Cardiac fibroblast (primary cell): ENCODE measurements around the gene ITGA8.

Source experiments
- DNase-seq, 2 donors: peaks; one replicate each; pipeline versions ENCODE4 v3.0.0 to v3.0.0-alpha.2; 2010; ENCODE audit warnings: low read depth in 2 of 2
- H3K4me3 ChIP-seq, 2 donors: replicated peaks in 1 of 2; 1 replicate in 1 of 2; 2 replicates in 1 of 2; pipeline ENCODE4 v1.5.1; 2011; ENCODE audit warnings: low read depth in 2 of 2, low read length in 2 of 2, mild to moderate bottlenecking in 2 of 2, moderate library complexity in 1 of 2
- TF ChIP-seq, protein P1 (sequence below): IDR thresholded peaks from one replicate; pipeline ENCODE4 v1.5.1; 2011; ENCODE audit warnings: low read depth, mild to moderate bottlenecking, low read length, inconsistent platforms

Gene ITGA8

DNA sequence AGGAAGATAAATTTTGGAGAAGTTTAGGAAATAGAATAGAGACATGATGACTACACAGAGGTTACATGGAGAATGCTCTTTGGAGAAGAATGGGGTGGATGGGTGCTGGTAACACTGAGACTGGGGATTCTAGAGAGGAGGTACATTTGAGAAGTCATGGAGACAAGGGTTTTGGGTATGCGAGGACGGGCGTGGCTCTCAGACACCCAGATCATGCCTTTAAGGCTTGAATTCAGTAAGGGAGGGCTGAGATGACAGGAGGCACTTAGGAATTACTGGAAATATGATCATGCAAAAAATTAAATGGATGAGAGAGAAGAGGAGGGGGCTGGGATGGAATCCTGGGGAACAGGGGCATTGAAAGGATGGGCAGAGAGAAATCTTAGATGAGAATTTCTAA lies 168.8 kb downstream of the ITGA8 start:
- TF ChIP-seq, protein P1, sequence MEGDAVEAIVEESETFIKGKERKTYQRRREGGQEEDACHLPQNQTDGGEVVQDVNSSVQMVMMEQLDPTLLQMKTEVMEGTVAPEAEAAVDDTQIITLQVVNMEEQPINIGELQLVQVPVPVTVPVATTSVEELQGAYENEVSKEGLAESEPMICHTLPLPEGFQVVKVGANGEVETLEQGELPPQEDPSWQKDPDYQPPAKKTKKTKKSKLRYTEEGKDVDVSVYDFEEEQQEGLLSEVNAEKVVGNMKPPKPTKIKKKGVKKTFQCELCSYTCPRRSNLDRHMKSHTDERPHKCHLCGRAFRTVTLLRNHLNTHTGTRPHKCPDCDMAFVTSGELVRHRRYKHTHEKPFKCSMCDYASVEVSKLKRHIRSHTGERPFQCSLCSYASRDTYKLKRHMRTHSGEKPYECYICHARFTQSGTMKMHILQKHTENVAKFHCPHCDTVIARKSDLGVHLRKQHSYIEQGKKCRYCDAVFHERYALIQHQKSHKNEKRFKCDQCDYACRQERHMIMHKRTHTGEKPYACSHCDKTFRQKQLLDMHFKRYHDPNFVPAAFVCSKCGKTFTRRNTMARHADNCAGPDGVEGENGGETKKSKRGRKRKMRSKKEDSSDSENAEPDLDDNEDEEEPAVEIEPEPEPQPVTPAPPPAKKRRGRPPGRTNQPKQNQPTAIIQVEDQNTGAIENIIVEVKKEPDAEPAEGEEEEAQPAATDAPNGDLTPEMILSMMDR = no peak
- no peak for DNase-seq
- H3K4me3 ChIP-seq = no peak overlapping the region

GRCh38 chr10:15548331-15548730 lies 171.4 kb downstream of the ITGA8 start:
- TF ChIP-seq, protein P1 = no peak
- H3K4me3 ChIP-seq = no peak overlapping the region
- no peak for DNase-seq

DNA sequence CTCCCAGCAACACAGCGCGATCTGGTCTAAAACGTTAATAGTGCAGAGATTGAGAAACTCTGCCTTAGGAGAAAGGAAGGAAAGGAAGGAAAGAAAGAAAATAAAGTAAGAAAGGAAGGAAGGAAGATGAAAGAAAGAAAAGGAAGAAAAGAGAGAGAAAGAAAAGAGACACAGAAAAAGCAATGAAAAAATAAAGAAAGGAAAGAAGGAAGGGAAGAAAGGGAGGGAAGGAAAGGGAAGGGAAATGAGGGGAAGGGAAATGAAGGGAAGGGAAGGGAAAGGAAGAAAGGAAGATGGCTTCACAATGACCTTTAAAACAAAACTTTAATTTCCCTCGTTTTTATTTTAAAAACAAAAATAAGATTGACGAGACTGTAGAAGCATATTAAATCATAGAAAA lies 173.1 kb downstream of the ITGA8 start:
- no peak overlapping the region for H3K4me3 ChIP-seq
- no peak for DNase-seq
- TF ChIP-seq, protein P1 = no peak

DNA sequence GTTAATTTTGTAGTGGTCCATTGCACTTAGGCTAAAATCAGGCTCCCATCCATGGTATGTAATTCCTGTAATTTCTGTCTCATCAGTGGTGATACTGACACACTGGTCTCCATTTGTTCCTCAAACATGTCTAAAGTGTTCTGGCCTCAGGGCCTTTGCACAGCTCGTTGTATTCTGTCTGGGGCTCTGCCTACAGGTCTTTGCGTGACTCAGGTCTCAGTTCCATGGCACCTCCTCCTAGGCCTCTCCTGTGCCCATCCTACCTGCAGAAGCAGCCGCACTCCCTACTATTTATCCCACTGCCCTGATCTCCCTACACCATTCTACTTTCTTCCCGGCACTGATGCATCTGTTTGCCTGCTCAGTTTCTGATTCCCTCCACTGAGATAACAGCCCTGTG lies 173.8 kb downstream of the ITGA8 start:
- TF ChIP-seq, protein P1 = no peak
- no peak overlapping the region for H3K4me3 ChIP-seq
- no peak for DNase-seq

DNA sequence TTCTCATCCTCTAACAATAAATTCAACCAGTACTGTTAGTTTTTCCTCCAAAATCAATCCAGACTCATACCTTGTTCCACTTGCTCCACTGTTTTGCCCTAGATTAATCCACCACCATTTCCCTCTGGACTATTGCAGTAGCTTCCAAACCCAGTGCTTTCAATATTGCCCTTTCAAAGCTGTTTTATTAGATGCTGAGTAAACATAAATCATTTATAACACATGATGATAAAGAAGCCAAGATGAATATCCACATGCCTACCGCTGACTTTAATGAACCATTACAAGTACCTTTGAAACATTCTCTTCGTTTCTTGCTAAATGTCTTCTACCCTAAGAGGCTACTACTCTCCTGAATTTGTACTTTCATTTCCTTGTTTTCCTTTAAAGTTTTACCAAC lies 174.5 kb downstream of the ITGA8 start:
- TF ChIP-seq, protein P1 = no peak
- H3K4me3 ChIP-seq = no peak overlapping the region
- DNase-seq = no peak

GRCh38 chr10:15543994-15544393 lies 175.7 kb downstream of the ITGA8 start:
- DNase-seq = no peak
- TF ChIP-seq, protein P1 = no peak
- no peak overlapping the region for H3K4me3 ChIP-seq

DNA sequence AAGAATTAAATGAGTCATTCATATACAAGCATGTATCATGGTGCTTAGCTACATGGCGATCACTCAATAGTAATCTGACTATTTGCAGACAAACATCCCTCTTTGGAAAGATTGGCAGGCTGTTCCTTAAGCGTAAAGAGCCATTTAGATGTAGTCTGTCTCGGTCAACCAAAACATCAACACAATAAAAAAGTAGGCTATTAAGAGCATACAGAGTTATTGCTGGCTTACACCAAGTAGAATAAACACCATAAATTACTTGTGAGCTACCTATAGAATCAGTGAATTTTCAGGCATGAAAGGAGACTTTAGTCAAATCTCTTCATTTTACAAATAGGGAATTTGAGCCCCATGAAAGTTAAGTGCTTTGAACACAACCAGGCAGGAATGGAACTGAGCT lies 176.9 kb downstream of the ITGA8 start:
- TF ChIP-seq, protein P1 = no peak
- no peak for DNase-seq
- H3K4me3 ChIP-seq = no peak overlapping the region
